Stimulated activated CD8-positive, alpha-beta memory T cell treated with anti-CD3 and anti-CD28 coated beads, Interleukin-7, amount 100 ng/mL, for 1 hour (primary cell): ENCODE data around the gene NLGN1.
"Not testable (repeated sequence)": the region's sequence is repeated elsewhere in the genome, so short reads cannot be mapped to it uniquely, and the experiment has no call there.

Experiments
- DNase-seq, 2 donors: peaks; one replicate each; pipeline ENCODE4 v3.0.0-alpha.2; 2020; ENCODE audit warnings: low read depth in 2 of 2

NLGN1 gene

GRCh38 chr3:174162550-174162949, 765.0 kb downstream of the NLGN1 start:
- DNase-seq, result no peak

- no peak for DNase-seq
These were observed 770.5 kb downstream of the NLGN1 start for GRCh38 chr3:174168026-174168425.

- no peak for DNase-seq
These were observed 771.2 kb downstream of the NLGN1 start for GRCh38 chr3:174168538-174169254.

GRCh38 chr3:174169736-174170135, 772.2 kb downstream of the NLGN1 start:
- DNase-seq, result no peak

GRCh38 chr3:174170248-174170647, 772.7 kb downstream of the NLGN1 start:
- no peak for DNase-seq

GRCh38 chr3:174186377-174186989, 788.9 kb downstream of the NLGN1 start:
- DNase-seq, result no peak

- DNase-seq, result no peak
These were observed 793.8 kb downstream of the NLGN1 start for GRCh38 chr3:174191380-174191779.

- DNase-seq, result no peak
These were observed 794.4 kb downstream of the NLGN1 start for GRCh38 chr3:174191895-174192294.

GRCh38 chr3:174192471-174192870, 794.9 kb downstream of the NLGN1 start:
- no peak for DNase-seq

GRCh38 chr3:174193604-174194003, 796.1 kb downstream of the NLGN1 start:
- DNase-seq, result no peak

- no peak for DNase-seq
These were observed 799.9 kb downstream of the NLGN1 start for GRCh38 chr3:174197416-174197815.

GRCh38 chr3:174198199-174198598, 800.7 kb downstream of the NLGN1 start:
- no peak for DNase-seq

- DNase-seq, result no peak
These were observed 802.2 kb downstream of the NLGN1 start for GRCh38 chr3:174199696-174200095.

GRCh38 chr3:174202116-174202515, 804.6 kb downstream of the NLGN1 start:
- DNase-seq, result no peak

GRCh38 chr3:174202561-174202960, 805.0 kb downstream of the NLGN1 start:
- no peak for DNase-seq

GRCh38 chr3:174204765-174205164, 807.2 kb downstream of the NLGN1 start:
- no peak for DNase-seq

- no peak for DNase-seq
These were observed 809.2 kb downstream of the NLGN1 start for GRCh38 chr3:174206607-174207192.

GRCh38 chr3:174208161-174208560, 810.6 kb downstream of the NLGN1 start:
- DNase-seq, result no peak

GRCh38 chr3:174211896-174212295, 814.4 kb downstream of the NLGN1 start:
- not testable (repeated sequence) for DNase-seq

- DNase-seq, result no peak
These were observed 817.9 kb downstream of the NLGN1 start for GRCh38 chr3:174215456-174215855.

GRCh38 chr3:174216019-174216418, 818.5 kb downstream of the NLGN1 start:
- DNase-seq, result no peak

GRCh38 chr3:174216946-174217718, 819.6 kb downstream of the NLGN1 start:
- no peak for DNase-seq
